HepG2 (cell line): ENCODE measurements around the gene PPM1K.

Experiments
- ARHGAP35 ChIP-seq: sonication (generic); formaldehyde crosslinking; IDR thresholded peaks from 2 replicates; pipeline ENCODE4 v1.9.0; 2022; ENCODE audit warnings: mild to moderate bottlenecking, inconsistent platforms, moderate library complexity, missing genetic modification reagents, borderline replicate concordance
- ASH2L ChIP-seq: fragments of 300-600, 200-600 bp; sonication (generic); IDR thresholded peaks from 2 replicates; pipeline ENCODE4 v1.7.0; 2017; ENCODE audit warnings: low read depth, mild to moderate bottlenecking, moderate library complexity, mixed read lengths, low read length; ENCODE audit not compliant: insufficient read length
- BHLHE40 ChIP-seq: IDR thresholded peaks from 2 replicates; pipeline ENCODE4 v1.6.1; 2011; ENCODE audit warnings: low read length, improper control_type of control experiment
- FOXA1 ChIP-seq, 2 experiments: fragments of 450-650 bp in 1 of 2; sonication (generic) in 1 of 2; formaldehyde crosslinking in 1 of 2; IDR thresholded peaks; 2 replicates each; pipeline versions ENCODE4 v1.4.0 to v1.6.1; 2016 to 2020; ENCODE audit warnings: missing genetic modification reagents in 1 of 2
- FOXJ3 ChIP-seq: sonication (generic); formaldehyde crosslinking; IDR thresholded peaks from 2 replicates; pipeline ENCODE4 v1.4.0; 2020; ENCODE audit warnings: missing genetic modification reagents, mild to moderate bottlenecking, borderline replicate concordance
- HNF1A ChIP-seq, 2 experiments: sonication (generic) in 1 of 2; formaldehyde crosslinking in 1 of 2; IDR thresholded peaks; 2 replicates each; pipeline versions ENCODE4 v1.4.0 to v1.6.1; 2016 to 2020; ENCODE audit warnings: borderline replicate concordance in 1 of 2, low read depth in 1 of 2, mild to moderate bottlenecking in 1 of 2, missing genetic modification reagents in 1 of 2
- MTA3 ChIP-seq: sonication (generic); formaldehyde crosslinking; IDR thresholded peaks from 2 replicates; pipeline ENCODE4 v1.4.0; 2020; ENCODE audit warnings: missing genetic modification reagents
- NR3C1 ChIP-seq: sonication (generic); formaldehyde crosslinking; IDR thresholded peaks from 2 replicates; pipeline ENCODE4 v1.4.0; 2020; ENCODE audit warnings: missing genetic modification reagents
- POLR2A ChIP-seq, 2 experiments: IDR thresholded peaks; 2 replicates each; pipeline ENCODE4 v1.6.1; 2011; ENCODE audit warnings: low read depth in 2 of 2, low read length in 2 of 2, mild to moderate bottlenecking in 1 of 2, moderate library complexity in 1 of 2; ENCODE audit not compliant: insufficient read depth in 1 of 2
- POLR2AphosphoS5 ChIP-seq: IDR thresholded peaks from 2 replicates; pipeline ENCODE4 v1.6.1; 2012; ENCODE audit warnings: low read depth, low read length
- ZNF34 ChIP-seq: sonication (generic); formaldehyde crosslinking; IDR thresholded peaks from 2 replicates; pipeline ENCODE4 v1.4.0; 2020; ENCODE audit warnings: mild to moderate bottlenecking, missing genetic modification reagents, borderline replicate concordance
- ZNF790 ChIP-seq: sonication (generic); formaldehyde crosslinking; IDR thresholded peaks from 2 replicates; pipeline ENCODE4 v1.8.0; 2022; ENCODE audit warnings: missing genetic modification reagents, mild to moderate bottlenecking, borderline replicate concordance
- TF ChIP-seq, protein P1 (sequence below): fragments of 450-650 bp; IDR thresholded peaks from 2 replicates; pipeline ENCODE4 v1.6.1; 2017; ENCODE audit warnings: mild to moderate bottlenecking

DNA sequence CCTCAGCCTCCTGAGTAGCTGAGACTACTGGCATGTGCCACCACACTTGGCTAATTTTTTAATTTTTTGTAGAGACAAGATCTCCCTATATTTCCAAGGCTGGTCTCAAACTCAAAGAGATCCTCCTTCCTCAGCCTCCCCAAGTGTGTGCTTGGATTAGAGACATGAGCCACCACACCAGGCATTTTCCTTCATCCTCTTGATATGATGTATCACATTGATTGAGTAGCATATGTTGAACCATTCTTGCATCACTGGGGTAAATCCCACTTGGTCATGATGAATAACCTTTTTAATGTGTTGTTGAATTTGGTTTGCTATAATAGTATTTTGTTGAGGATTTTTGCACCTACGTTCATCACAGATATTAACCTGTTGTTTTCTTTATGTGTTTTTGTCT, 24.2 kb upstream of the PPM1K start:
- TF ChIP-seq ARHGAP35 (CRISPR knock-in tag) (no peak), BHLHE40 (no peak), FOXA1 (IDR thresholded peaks at IDR 0.05) (no peak), FOXA1 (CRISPR knock-in tag; IDR thresholded peaks at IDR 0.05) (no peak), POLR2A (IDR thresholded peaks at IDR 0.05; ENCODE audit: insufficient read depth in 1 of 2, low read depth in 2 of 2, low read length in 2 of 2) (no peak), HNF1A (IDR thresholded peaks at IDR 0.05; ENCODE audit: low read depth) (no peak), HNF1A (CRISPR knock-in tag; IDR thresholded peaks at IDR 0.05; ENCODE audit: borderline replicate concordance) (no peak), FOXJ3 (no peak), ZNF790 (CRISPR knock-in tag) (no peak), NR3C1 (CRISPR knock-in tag) (no peak), MTA3 (CRISPR knock-in tag) (no peak), ASH2L (no peak), ZNF34 (CRISPR knock-in tag) (no peak), POLR2AphosphoS5 (no peak)
- TF ChIP-seq, protein P1, sequence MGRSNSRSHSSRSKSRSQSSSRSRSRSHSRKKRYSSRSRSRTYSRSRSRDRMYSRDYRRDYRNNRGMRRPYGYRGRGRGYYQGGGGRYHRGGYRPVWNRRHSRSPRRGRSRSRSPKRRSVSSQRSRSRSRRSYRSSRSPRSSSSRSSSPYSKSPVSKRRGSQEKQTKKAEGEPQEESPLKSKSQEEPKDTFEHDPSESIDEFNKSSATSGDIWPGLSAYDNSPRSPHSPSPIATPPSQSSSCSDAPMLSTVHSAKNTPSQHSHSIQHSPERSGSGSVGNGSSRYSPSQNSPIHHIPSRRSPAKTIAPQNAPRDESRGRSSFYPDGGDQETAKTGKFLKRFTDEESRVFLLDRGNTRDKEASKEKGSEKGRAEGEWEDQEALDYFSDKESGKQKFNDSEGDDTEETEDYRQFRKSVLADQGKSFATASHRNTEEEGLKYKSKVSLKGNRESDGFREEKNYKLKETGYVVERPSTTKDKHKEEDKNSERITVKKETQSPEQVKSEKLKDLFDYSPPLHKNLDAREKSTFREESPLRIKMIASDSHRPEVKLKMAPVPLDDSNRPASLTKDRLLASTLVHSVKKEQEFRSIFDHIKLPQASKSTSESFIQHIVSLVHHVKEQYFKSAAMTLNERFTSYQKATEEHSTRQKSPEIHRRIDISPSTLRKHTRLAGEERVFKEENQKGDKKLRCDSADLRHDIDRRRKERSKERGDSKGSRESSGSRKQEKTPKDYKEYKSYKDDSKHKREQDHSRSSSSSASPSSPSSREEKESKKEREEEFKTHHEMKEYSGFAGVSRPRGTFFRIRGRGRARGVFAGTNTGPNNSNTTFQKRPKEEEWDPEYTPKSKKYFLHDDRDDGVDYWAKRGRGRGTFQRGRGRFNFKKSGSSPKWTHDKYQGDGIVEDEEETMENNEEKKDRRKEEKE: no peak
